ENCODE data around the gene ZFP69.

ZFP69 gene

DNA sequence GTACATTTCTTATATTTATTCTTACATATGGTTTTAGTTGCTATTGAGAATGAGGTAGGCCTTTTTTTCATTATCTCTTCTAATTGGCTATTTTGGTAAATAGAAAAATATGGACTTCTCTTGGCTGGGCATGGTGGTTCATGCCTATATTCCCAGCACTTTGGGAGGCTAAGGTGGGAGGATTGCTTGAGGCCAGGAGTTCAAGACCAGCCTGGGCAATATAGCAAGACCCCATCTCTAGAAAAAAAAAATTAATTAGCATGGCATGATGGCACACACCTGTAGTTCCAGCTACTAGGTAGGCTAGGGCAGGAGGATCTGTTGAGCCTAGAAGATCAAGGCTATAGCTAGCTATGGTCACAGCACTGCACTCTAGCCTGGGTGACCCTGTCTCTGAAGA is 57.5 kb downstream of the ZFP69 start:
- TF ChIP-seq, protein P1, sequence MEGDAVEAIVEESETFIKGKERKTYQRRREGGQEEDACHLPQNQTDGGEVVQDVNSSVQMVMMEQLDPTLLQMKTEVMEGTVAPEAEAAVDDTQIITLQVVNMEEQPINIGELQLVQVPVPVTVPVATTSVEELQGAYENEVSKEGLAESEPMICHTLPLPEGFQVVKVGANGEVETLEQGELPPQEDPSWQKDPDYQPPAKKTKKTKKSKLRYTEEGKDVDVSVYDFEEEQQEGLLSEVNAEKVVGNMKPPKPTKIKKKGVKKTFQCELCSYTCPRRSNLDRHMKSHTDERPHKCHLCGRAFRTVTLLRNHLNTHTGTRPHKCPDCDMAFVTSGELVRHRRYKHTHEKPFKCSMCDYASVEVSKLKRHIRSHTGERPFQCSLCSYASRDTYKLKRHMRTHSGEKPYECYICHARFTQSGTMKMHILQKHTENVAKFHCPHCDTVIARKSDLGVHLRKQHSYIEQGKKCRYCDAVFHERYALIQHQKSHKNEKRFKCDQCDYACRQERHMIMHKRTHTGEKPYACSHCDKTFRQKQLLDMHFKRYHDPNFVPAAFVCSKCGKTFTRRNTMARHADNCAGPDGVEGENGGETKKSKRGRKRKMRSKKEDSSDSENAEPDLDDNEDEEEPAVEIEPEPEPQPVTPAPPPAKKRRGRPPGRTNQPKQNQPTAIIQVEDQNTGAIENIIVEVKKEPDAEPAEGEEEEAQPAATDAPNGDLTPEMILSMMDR (IDR thresholded peaks at IDR 0.05; ENCODE audit: borderline replicate concordance, insufficient read depth, low read depth, low read length) = no peak
- no peak overlapping the region for H3K4me3 ChIP-seq (ENCODE audit: low read depth, low read length)

DNA sequence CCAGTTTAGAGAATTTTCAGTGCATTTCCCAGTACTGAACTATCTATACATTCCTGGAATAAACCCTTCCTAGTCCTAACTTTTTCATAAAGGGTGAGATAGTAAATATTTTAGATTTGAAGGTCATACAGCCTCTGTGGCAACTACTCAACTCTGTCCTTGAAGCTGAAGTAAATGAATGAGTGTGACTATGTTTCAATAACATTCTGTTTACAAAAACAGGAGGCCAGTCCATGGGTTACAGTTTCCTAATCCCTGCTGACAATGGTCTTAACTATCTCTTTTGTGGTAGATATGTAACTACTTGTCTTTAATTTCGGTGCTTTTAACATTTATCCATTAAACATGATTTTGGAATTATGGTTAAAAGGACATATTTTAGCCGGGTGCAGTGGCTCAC is 58.6 kb downstream of the ZFP69 start:
- TF ChIP-seq, protein P1 (IDR thresholded peaks at IDR 0.05; ENCODE audit: borderline replicate concordance, insufficient read depth, low read depth, low read length) = no peak
- no peak overlapping the region for H3K4me3 ChIP-seq (ENCODE audit: low read depth, low read length)

DNA sequence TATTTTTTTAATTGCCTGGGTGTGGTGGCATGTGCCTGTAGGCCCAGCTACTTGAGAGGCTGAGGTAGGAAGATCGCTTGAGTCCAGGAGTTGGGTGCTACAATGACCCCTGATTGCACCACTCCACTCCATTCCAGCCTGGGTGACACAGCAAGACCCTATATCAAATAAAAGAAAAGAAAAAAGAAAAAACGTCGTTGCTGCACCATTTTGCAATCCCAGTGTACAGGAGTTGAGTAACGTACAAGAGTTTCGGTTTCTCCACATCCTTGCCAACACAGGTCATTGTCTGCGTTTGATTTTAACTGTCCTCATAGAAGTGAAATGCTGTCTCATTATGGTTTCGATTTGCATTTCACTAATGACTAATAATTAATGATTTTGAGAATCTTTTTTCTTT is 62.2 kb downstream of the ZFP69 start:
- TF ChIP-seq, protein P1 (IDR thresholded peaks at IDR 0.05; ENCODE audit: borderline replicate concordance, insufficient read depth, low read depth, low read length) = no peak
- no peak overlapping the region for H3K4me3 ChIP-seq (ENCODE audit: low read depth, low read length)

Data from GM12875 (cell line).